ENCODE results near the gene SCD5. TPM values are rescaled to one million over a fixed set of nuclear protein-coding genes. Genes with fewer than 3 reads are reported as not detected.

SCD5 gene
- total and polyA plus RNA-seq, 9 donors: 7.0 to 16.5 (median 13.1) TPM

DNA sequence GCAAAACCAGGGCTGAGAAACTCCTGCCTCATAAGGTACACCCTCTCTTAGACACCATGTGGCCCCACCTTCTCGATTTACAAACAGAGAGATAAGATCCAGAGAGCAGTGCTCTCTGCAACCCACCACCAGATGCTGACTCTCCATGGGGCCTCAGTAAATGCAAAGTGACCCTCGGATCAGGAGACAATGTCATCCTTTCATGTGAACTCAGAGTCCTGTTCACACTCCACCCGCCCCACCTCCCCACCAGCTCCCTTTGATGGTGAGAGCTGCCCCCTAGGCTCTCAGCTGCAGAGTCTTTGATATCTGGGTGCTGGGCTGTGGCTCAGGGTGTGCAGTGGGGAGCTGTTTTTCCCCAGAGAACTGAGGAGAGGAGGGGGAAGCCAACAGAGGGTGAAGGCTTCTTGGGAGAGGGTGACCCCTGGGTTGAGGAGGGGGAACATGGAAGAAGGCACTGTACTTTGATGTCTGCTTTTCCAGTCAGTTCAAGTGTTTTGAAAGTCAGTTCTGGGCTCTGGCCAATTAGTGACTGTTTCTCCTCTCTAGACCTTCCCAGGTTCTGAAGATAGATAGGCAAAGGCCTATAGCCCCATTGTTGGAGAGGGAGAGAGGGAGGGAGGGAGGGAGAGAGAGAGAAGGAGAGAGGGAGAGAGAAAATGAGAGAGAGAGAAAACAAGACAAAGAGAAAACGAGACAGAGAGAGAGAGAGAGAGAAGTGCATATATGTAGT is 88.2 kb downstream of the SCD5 start:
- no peaks in the 10 kb centered on the region for H3K36me3 ChIP-seq (ENCODE audit: control insufficient read depth, insufficient read depth, low read length)
- whole genome bisulfite sequencing (ENCODE audit: insufficient coverage): 10% methylated on average over 2 of the region's 4 CpGs
- peaks cover 2% of the 10 kb centered on the region for H3K4me1 ChIP-seq (ENCODE audit: control insufficient read depth, insufficient read depth, low read length)
- no peaks in the 10 kb centered on the region for H3K27me3 ChIP-seq (ENCODE audit: control insufficient read depth, insufficient read depth, low read length)
- no peak for DNase-seq
- no peaks in the 10 kb centered on the region for H3K9me3 ChIP-seq (replicated peaks; ENCODE audit: control insufficient read depth, low read depth, low read length)
- H3K27ac ChIP-seq (ENCODE audit: low read length): no peak overlapping the region
- no peak overlapping the region for H3K4me3 ChIP-seq (ENCODE audit: low read length)

DNA sequence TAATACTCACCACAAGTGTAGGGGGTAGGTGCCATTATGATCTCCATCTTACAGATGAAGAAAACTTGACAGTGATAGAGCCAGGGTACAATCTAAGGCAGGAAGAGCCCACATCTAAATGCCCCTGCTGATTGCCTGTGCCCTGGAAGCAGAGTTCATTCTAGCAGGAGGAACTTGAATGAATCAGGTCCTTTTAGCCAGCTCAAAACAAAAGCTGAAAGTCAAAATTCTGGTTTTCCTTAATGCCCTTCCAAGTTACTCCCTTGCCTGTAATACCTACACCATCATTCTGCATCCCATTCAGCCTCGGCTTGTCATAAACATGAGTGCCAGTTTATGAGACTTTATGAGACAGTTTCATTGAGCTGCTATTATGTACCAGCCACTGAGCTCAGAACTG is 89.6 kb downstream of the SCD5 start:
- peaks cover 2% of the 10 kb centered on the region for H3K4me1 ChIP-seq (ENCODE audit: control insufficient read depth, insufficient read depth, low read length)
- no peak overlapping the region for H3K27ac ChIP-seq (ENCODE audit: low read length)
- no peaks in the 10 kb centered on the region for H3K36me3 ChIP-seq (ENCODE audit: control insufficient read depth, insufficient read depth, low read length)
- H3K9me3 ChIP-seq (replicated peaks; ENCODE audit: control insufficient read depth, low read depth, low read length): no peaks in the 10 kb centered on the region
- no peak overlapping the region for H3K4me3 ChIP-seq (ENCODE audit: low read length)
- DNase-seq: no peak
- H3K27me3 ChIP-seq (ENCODE audit: control insufficient read depth, insufficient read depth, low read length): no peaks in the 10 kb centered on the region
- WGBS (ENCODE audit: insufficient coverage): no CpG with 5 or more reads among the region's 1 CpG

DNA sequence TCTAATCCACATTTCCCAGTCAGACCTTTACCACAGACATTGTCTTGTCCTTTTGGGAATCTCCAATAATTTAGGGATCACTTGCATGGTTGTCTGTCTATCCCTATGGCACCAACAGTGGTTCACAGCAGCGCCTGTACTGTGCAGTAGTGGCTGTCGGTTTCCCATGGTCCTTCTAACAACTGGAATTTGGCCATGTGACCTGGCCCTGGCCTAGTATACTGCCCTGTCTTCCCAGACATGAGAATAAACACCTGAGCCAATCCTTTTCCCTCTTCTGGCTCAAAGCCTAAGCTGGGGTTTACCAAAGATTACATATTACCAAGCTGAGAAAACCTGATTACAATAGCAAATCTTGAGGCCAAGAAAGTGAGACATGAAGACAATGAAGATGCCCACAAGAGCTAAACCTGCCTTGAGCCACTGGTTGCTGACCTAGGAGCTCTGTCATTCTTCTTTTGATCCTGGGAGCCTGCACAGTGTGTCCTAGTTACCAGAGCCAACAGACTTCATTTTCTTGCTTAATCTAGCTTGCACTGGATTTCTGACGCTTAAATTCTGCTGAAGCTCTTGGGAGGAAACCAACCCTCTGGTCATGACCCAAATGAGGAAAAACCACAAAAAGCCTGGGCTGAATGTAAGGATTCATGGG is 92.1 kb downstream of the SCD5 start:
- H3K9me3 ChIP-seq (replicated peaks; ENCODE audit: control insufficient read depth, low read depth, low read length): no peaks in the 10 kb centered on the region
- no peaks in the 10 kb centered on the region for H3K27me3 ChIP-seq (ENCODE audit: control insufficient read depth, insufficient read depth, low read length)
- H3K36me3 ChIP-seq (ENCODE audit: control insufficient read depth, insufficient read depth, low read length): no peaks in the 10 kb centered on the region
- no peak for DNase-seq
- H3K4me3 ChIP-seq (ENCODE audit: low read length): no peak overlapping the region
- peaks cover 2% of the 10 kb centered on the region for H3K4me1 ChIP-seq (ENCODE audit: control insufficient read depth, insufficient read depth, low read length)
- 76% methylated on average over 3 of the region's 3 CpGs for WGBS (ENCODE audit: insufficient coverage)
- no peak overlapping the region for H3K27ac ChIP-seq (ENCODE audit: low read length)

DNA sequence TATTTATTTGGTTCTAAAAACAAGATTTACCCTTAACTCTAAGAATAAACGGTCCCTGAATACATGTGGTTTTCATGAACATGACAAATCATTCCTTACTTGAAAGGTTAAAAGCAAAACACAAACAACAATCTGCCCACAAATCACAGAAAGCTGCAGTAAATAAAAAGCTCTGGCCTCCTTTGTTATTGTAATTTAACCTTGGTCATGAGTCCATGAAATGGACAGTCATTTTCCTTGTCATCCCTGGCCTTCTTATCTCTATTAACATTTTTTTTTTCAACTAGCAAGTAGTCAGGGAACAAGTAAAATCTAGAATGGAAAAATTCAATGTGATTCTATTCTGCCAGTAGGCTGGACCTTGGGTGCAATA is 92.7 kb downstream of the SCD5 start:
- H3K36me3 ChIP-seq (ENCODE audit: control insufficient read depth, insufficient read depth, low read length): no peaks in the 10 kb centered on the region
- peaks cover 2% of the 10 kb centered on the region for H3K4me1 ChIP-seq (ENCODE audit: control insufficient read depth, insufficient read depth, low read length)
- WGBS (ENCODE audit: insufficient coverage): no CpG with 5 or more reads among the region's 1 CpG
- H3K9me3 ChIP-seq (replicated peaks; ENCODE audit: control insufficient read depth, low read depth, low read length): no peaks in the 10 kb centered on the region
- no peak overlapping the region for H3K4me3 ChIP-seq (ENCODE audit: low read length)
- no peak for DNase-seq
- H3K27ac ChIP-seq (ENCODE audit: low read length): no peak overlapping the region
- H3K27me3 ChIP-seq (ENCODE audit: control insufficient read depth, insufficient read depth, low read length): no peaks in the 10 kb centered on the region

DNA sequence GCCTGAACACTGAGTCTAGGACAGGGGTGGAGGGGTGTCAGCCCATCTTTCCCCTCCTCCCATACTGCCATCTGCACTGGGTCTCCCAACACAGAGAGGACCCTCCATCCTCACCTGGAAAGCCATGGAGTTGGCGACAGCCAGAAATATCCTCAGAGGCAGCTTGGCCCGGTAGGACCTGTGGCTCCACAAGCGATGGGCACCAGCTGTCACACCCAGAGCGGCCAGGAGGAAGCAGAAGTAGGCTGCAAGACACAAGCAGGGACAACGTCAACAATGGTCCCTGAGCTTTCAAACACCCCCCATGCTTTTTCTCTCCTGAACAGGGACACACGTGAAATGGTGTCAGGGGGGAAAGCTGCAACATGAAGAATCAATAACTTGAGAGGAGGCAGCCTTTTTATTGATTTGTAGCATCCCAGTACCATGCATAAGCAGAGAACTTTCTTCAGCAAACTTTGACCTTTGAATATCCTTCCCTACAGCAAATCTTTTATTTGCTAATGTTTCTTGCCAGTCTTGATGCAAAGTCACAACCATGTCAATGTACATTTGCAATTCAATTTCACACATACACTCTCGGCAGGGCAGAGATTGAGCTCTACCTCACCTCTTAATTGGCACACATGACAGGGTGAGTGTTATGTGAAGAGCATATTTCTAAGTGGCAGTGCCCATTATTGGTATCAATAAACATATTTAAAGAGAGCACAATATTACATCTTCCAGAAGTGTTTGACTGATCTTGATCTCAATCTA is 93.2 kb downstream of the SCD5 start:
- Histone ChIP-seq H3K36me3 (ENCODE audit: control insufficient read depth, insufficient read depth, low read length) (no peaks in the 10 kb centered on the region), H3K4me1 (ENCODE audit: control insufficient read depth, insufficient read depth, low read length) (peaks cover 2% of the 10 kb centered on the region), H3K4me3 (ENCODE audit: low read length) (no peak overlapping the region), H3K9me3 (replicated peaks; ENCODE audit: control insufficient read depth, low read depth, low read length) (no peaks in the 10 kb centered on the region), H3K27ac (ENCODE audit: low read length) (no peak overlapping the region), H3K27me3 (ENCODE audit: control insufficient read depth, insufficient read depth, low read length) (no peaks in the 10 kb centered on the region)
- WGBS (ENCODE audit: insufficient coverage): 86% methylated on average over 3 of the region's 7 CpGs
- no peak for DNase-seq

DNA sequence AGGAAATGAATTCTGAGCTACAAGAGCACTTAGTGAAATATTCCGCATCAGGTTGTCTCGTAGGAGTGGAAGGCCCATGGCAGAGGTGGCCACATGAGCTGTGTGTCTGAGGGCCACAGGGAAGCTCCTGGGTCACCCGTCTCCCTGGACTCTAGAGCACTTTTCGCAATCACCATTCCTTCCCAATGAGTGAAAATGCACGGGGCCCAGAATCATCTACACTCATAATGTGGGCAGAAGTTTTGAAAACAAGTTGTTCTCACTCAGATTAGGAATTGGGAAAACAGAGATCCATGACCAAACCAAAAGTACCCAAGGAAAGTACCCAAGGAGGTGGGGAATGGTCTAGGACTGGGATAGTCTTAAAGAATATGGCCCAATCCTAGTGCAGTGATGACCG is 94.4 kb downstream of the SCD5 start:
- no peaks in the 10 kb centered on the region for H3K9me3 ChIP-seq (replicated peaks; ENCODE audit: control insufficient read depth, low read depth, low read length)
- H3K27me3 ChIP-seq (ENCODE audit: control insufficient read depth, insufficient read depth, low read length): no peaks in the 10 kb centered on the region
- 93% methylated on average over 3 of the region's 6 CpGs for WGBS (ENCODE audit: insufficient coverage)
- H3K36me3 ChIP-seq (ENCODE audit: control insufficient read depth, insufficient read depth, low read length): no peaks in the 10 kb centered on the region
- peaks cover 2% of the 10 kb centered on the region for H3K4me1 ChIP-seq (ENCODE audit: control insufficient read depth, insufficient read depth, low read length)
- no peak overlapping the region for H3K27ac ChIP-seq (ENCODE audit: low read length)
- no peak for DNase-seq
- H3K4me3 ChIP-seq (ENCODE audit: low read length): no peak overlapping the region

DNA sequence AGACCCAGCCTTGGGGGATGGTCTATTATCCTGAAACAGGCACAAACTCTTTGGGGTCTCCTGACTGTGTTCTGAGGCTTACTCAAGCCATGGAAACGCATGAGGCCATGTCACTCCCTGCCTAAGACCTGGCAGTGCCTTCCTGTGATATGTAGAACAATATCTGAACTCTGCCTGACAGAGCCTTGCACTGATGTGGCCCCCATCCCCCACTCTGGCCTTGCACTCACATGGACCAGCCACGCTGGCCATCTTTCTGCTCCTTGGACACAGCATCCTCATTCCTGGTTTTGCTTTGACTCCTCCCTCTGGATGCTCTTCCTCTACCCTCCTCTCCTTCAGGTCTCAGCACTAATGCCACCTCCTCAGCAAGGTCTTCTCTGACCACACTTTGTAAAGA is 100.2 kb downstream of the SCD5 start:
- H3K9me3 ChIP-seq (replicated peaks; ENCODE audit: control insufficient read depth, low read depth, low read length): no peaks in the 10 kb centered on the region
- no peaks in the 10 kb centered on the region for H3K27me3 ChIP-seq (ENCODE audit: control insufficient read depth, insufficient read depth, low read length)
- no peak overlapping the region for H3K27ac ChIP-seq (ENCODE audit: low read length)
- no peak for DNase-seq
- H3K4me3 ChIP-seq (ENCODE audit: low read length): no peak overlapping the region
- 76% methylated on average over 2 of the region's 2 CpGs for WGBS (ENCODE audit: insufficient coverage)
- no peaks in the 10 kb centered on the region for H3K36me3 ChIP-seq (ENCODE audit: control insufficient read depth, insufficient read depth, low read length)
- H3K4me1 ChIP-seq (ENCODE audit: control insufficient read depth, insufficient read depth, low read length): peaks cover 9% of the 10 kb centered on the region

DNA sequence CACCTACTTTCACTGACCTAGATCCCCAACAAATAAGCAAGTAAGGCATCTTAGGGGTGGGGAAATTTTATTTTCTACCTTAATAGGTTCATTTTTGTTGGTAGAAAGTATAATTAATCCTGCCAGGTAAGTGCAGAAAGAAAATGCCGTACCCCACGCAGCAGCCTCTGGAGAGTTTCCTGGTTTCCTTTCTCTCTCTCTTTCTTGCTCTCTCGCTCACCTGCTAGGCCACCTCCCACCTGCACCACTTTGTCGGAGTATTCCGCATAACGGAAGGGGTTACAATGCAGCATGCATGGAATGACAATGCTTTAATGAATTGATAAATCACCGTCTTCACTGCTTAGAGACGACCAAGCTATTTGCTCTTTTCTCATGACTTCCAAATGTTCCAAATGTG is 101.0 kb downstream of the SCD5 start:
- H3K36me3 ChIP-seq (ENCODE audit: control insufficient read depth, insufficient read depth, low read length): no peaks in the 10 kb centered on the region
- WGBS (ENCODE audit: insufficient coverage): no CpG with 5 or more reads among the region's 8 CpGs
- no peak for DNase-seq
- no peaks in the 10 kb centered on the region for H3K27me3 ChIP-seq (ENCODE audit: control insufficient read depth, insufficient read depth, low read length)
- H3K27ac ChIP-seq (ENCODE audit: low read length): no peak overlapping the region
- H3K4me3 ChIP-seq (ENCODE audit: low read length): no peak overlapping the region
- H3K4me1 ChIP-seq (ENCODE audit: control insufficient read depth, insufficient read depth, low read length): peaks cover 9% of the 10 kb centered on the region
- no peaks in the 10 kb centered on the region for H3K9me3 ChIP-seq (replicated peaks; ENCODE audit: control insufficient read depth, low read depth, low read length)

DNA sequence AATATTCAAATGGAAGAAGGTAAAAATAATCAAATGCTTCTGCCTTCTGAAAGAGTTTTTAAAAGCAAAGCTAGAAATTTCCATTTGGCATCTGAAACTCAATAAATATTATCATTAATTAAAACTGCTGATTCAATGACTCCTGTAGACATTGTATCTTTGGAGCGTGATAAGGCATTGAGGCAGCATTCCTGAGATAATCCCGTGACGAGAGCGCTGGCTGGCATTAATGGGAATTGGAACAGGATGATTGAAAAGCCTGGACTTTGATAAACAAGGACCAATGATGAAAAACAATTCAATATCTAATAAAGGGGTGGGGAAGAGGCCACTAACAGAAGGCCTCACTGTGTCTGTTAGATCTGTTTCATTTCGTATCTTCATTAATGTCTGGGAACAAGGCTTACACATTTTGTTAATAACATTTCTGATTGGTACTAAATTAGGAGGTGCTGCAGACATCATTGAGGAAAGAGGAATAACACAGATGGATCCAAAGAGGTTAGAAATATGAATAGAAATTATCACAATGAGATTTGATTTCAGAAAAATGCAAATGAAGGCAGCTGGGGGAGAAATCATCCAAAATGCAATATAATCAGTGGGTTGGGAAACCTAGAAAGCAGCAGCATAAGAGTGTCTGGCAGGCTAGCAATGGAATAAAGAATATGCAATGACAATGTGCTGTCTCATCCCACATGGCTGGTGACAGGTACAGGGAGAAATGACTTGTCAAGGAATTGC is 102.3 kb downstream of the SCD5 start:
- no peaks in the 10 kb centered on the region for H3K27me3 ChIP-seq (ENCODE audit: control insufficient read depth, insufficient read depth, low read length)
- WGBS (ENCODE audit: insufficient coverage): 78% methylated on average over 4 of the region's 5 CpGs
- H3K36me3 ChIP-seq (ENCODE audit: control insufficient read depth, insufficient read depth, low read length): no peaks in the 10 kb centered on the region
- H3K4me3 ChIP-seq (ENCODE audit: low read length): no peak overlapping the region
- DNase-seq: no peak
- H3K27ac ChIP-seq (ENCODE audit: low read length): no peak overlapping the region
- no peaks in the 10 kb centered on the region for H3K9me3 ChIP-seq (replicated peaks; ENCODE audit: control insufficient read depth, low read depth, low read length)
- peaks cover 9% of the 10 kb centered on the region for H3K4me1 ChIP-seq (ENCODE audit: control insufficient read depth, insufficient read depth, low read length)

DNA sequence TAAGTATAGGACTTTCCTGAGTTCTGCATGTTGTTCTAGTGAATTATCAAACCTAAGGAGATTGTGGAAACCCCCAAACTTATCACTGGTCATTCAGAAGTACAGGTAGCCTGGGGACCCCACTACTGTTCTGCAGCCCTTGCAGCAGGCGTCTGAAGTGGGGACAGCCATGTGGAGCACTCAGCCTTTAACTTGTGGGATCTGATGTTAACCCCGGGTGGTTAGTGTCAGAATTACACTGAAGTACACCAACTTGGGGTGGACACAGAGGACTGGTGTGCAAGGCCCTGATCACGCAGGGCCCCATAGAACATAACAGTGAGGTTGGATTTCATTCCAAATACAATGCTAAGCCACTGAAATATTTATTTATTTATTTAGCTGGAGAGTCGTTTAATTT is 103.7 kb downstream of the SCD5 start:
- Histone ChIP-seq H3K36me3 (ENCODE audit: control insufficient read depth, insufficient read depth, low read length) (no peaks in the 10 kb centered on the region), H3K27ac (ENCODE audit: low read length) (no peak overlapping the region), H3K27me3 (ENCODE audit: control insufficient read depth, insufficient read depth, low read length) (no peaks in the 10 kb centered on the region), H3K4me1 (ENCODE audit: control insufficient read depth, insufficient read depth, low read length) (peaks cover 9% of the 10 kb centered on the region), H3K4me3 (ENCODE audit: low read length) (no peak overlapping the region), H3K9me3 (replicated peaks; ENCODE audit: control insufficient read depth, low read depth, low read length) (no peaks in the 10 kb centered on the region)
- no CpG with 5 or more reads among the region's 4 CpGs for WGBS (ENCODE audit: insufficient coverage)
- no peak for DNase-seq
